IMR-90 (cell line): ENCODE measurements around the gene SPCS1. TPM values are rescaled to one million over a fixed set of nuclear protein-coding genes. Genes with fewer than 3 reads are reported as not detected.

Experiments used
- ATAC-seq: fragments of 200-7000 bp; cut with Tn5 transposase; 2 replicates; pipeline ENCODE4 v1.9.1; 2020; ENCODE audit warnings: low read depth, mild to moderate bottlenecking, moderate library complexity
- BruUV-seq: library from RNA; stranded (reverse); fragments of 400-500 nt; replicated peaks from 2 replicates; lab custom pipeline; 2021; lab: Mats Ljungman, UMichigan
- CTCF ChIA-PET: fragments of 300-600 bp; formaldehyde crosslinking; extraction: SDS; loops from one replicate; lab custom pipeline; 2021; ENCODE audit warnings: antibody characterized with exemption; lab: Yijun Ruan, JAX
- POLR2A ChIA-PET: fragments of 300-600 bp; sonication (Branson Sonifier 250); formaldehyde crosslinking; loops from one replicate; lab custom pipeline; 2022; ENCODE audit warnings: antibody characterized with exemption; ENCODE audit not compliant: unreplicated experiment; lab: Charles Lee
- DNase-seq: peaks from one replicate; pipeline ENCODE4 v3.0.0; 2013
- H2AFZ ChIP-seq: replicated peaks from 2 replicates; pipeline ENCODE3; 2013; ENCODE audit warnings: low read length, mild to moderate bottlenecking; ENCODE audit not compliant: poor library complexity
- H2AK5ac ChIP-seq: 2 replicates; pipeline ENCODE4 v1.6.1; 2013; ENCODE audit warnings: low read depth, low read length, inconsistent platforms
- H2AK9ac ChIP-seq: replicated peaks from 2 replicates; pipeline ENCODE3; 2013; ENCODE audit warnings: mild to moderate bottlenecking, low read depth, low read length, moderate library complexity; ENCODE audit not compliant: poor library complexity
- H2BK120ac ChIP-seq: 2 replicates; pipeline ENCODE4 v1.6.1; 2013; ENCODE audit warnings: low read depth, low read length, inconsistent platforms
- H2BK15ac ChIP-seq: 3 replicates; pipeline ENCODE4 v1.6.1; 2013; ENCODE audit warnings: low read depth, low read length, inconsistent platforms
- H2BK20ac ChIP-seq: 2 replicates; pipeline ENCODE4 v1.6.1; 2013; ENCODE audit warnings: low read depth, mild to moderate bottlenecking, inconsistent platforms, low read length, moderate library complexity
- H2BK5ac ChIP-seq: 2 replicates; pipeline ENCODE4 v1.6.1; 2013; ENCODE audit warnings: mild to moderate bottlenecking, low read depth, low read length, inconsistent platforms; ENCODE audit not compliant: poor library complexity, severe bottlenecking
- H3K14ac ChIP-seq: replicated peaks from 2 replicates; pipeline ENCODE4 v1.6.1; 2013; ENCODE audit warnings: low read depth, low read length, inconsistent platforms
- H3K18ac ChIP-seq: 2 replicates; pipeline ENCODE4 v1.6.1; 2013; ENCODE audit warnings: low read depth, low read length, control low read depth
- H3K23ac ChIP-seq: 2 replicates; pipeline ENCODE4 v1.6.1; 2013; ENCODE audit warnings: low read depth, low read length, inconsistent platforms
- H3K27ac ChIP-seq: 2 replicates; pipeline ENCODE4 v1.5.1; 2013; ENCODE audit warnings: mild to moderate bottlenecking, control low read depth, low read length; ENCODE audit not compliant: insufficient read depth
- H3K27me3 ChIP-seq: 2 replicates; pipeline ENCODE4 v1.6.1; 2013; ENCODE audit warnings: low read length; ENCODE audit not compliant: control insufficient read depth, insufficient read depth
- H3K36me3 ChIP-seq: 2 replicates; pipeline ENCODE4 v1.6.1; 2013; ENCODE audit warnings: low read length, mixed read lengths; ENCODE audit not compliant: control insufficient read depth, insufficient read depth
- H3K4ac ChIP-seq: 2 replicates; pipeline ENCODE4 v1.6.1; 2013; ENCODE audit warnings: low read depth, low read length, inconsistent platforms
- H3K4me1 ChIP-seq: 2 replicates; pipeline ENCODE4 v1.6.1; 2013; ENCODE audit warnings: low read length, mixed read lengths; ENCODE audit not compliant: control insufficient read depth, insufficient read depth
- H3K4me2 ChIP-seq: 2 replicates; pipeline ENCODE4 v1.6.1; 2013; ENCODE audit warnings: low read depth, mild to moderate bottlenecking, control low read depth, low read length, moderate library complexity
- H3K4me3 ChIP-seq: 2 replicates; pipeline ENCODE4 v1.5.1; 2013; ENCODE audit warnings: low read depth, mild to moderate bottlenecking, control low read depth, low read length, moderate library complexity; ENCODE audit not compliant: insufficient read depth
- H3K56ac ChIP-seq: 2 replicates; pipeline ENCODE4 v1.6.1; 2013; ENCODE audit warnings: low read length, inconsistent platforms; ENCODE audit not compliant: insufficient read depth; ENCODE audit errors: extremely low read depth
- H3K79me1 ChIP-seq, 2 experiments: 2 replicates each; pipeline ENCODE4 v1.6.1; 2013; ENCODE audit warnings: low read length in 2 of 2, inconsistent platforms in 1 of 2, low read depth in 1 of 2
- H3K9ac ChIP-seq: 2 replicates; pipeline ENCODE4 v1.6.1; 2013; ENCODE audit warnings: low read depth, low read length, control low read depth
- H3K9me1 ChIP-seq: 2 replicates; pipeline ENCODE4 v1.6.1; 2013; ENCODE audit warnings: low read length, inconsistent platforms; ENCODE audit not compliant: insufficient read depth
- H3K9me3 ChIP-seq: 2 replicates; pipeline ENCODE4 v1.6.1; 2013; ENCODE audit warnings: low read length; ENCODE audit not compliant: control insufficient read depth, insufficient read depth
- H4K20me1 ChIP-seq: 2 replicates; pipeline ENCODE4 v1.6.1; 2013; ENCODE audit warnings: low read length, inconsistent platforms; ENCODE audit not compliant: insufficient read depth
- H4K5ac ChIP-seq: 2 replicates; pipeline ENCODE4 v1.6.1; 2013; ENCODE audit warnings: mild to moderate bottlenecking, low read depth, low read length, control low read depth
- H4K8ac ChIP-seq, 2 experiments: 2 replicates each; pipeline ENCODE4 v1.6.1; 2013; ENCODE audit warnings: low read depth in 2 of 2, low read length in 2 of 2, control low read depth in 1 of 2, inconsistent platforms in 1 of 2
- H4K91ac ChIP-seq: 2 replicates; pipeline ENCODE4 v1.6.1; 2013; ENCODE audit warnings: low read depth, low read length, inconsistent platforms; ENCODE audit not compliant: insufficient read depth
- BHLHE40 ChIP-seq: fragments of 150-350 bp; IDR thresholded peaks from 2 replicates; pipeline ENCODE4 v1.6.1; 2016; ENCODE audit warnings: mild to moderate bottlenecking, low read depth, low read length
- CEBPB ChIP-seq: IDR thresholded peaks from 2 replicates; pipeline ENCODE4 v1.6.1; 2012; ENCODE audit warnings: low read depth, low read length, improper control_type of control experiment
- CHD1 ChIP-seq: IDR thresholded peaks from 2 replicates; pipeline ENCODE4 v1.6.1; 2012; ENCODE audit warnings: low read depth, low read length, improper control_type of control experiment
- CTCF ChIP-seq: conservative IDR thresholded peaks from 2 replicates; pipeline ENCODE4 v1.5.1; 2012; ENCODE audit warnings: mild to moderate bottlenecking, low read depth, low read length, improper control_type of control experiment
- ELK1 ChIP-seq: fragments of 150-350 bp; IDR thresholded peaks from 2 replicates; pipeline ENCODE4 v1.6.1; 2016; ENCODE audit warnings: low read depth, mild to moderate bottlenecking, low read length, moderate library complexity, borderline replicate concordance
- FOS ChIP-seq: fragments of 150-350 bp; IDR thresholded peaks from 2 replicates; pipeline ENCODE4 v1.6.1; 2016; ENCODE audit warnings: low read depth, low read length
- MAFK ChIP-seq: IDR thresholded peaks from 2 replicates; pipeline ENCODE4 v1.6.1; 2012; ENCODE audit warnings: low read depth, low read length, improper control_type of control experiment
- MAZ ChIP-seq: IDR thresholded peaks from 2 replicates; pipeline ENCODE4 v1.6.1; 2012; ENCODE audit warnings: low read depth, mild to moderate bottlenecking, low read length, improper control_type of control experiment, moderate library complexity, borderline replicate concordance
- MXI1 ChIP-seq: IDR thresholded peaks from 2 replicates; pipeline ENCODE4 v1.6.1; 2012; ENCODE audit warnings: low read depth, mild to moderate bottlenecking, low read length, moderate library complexity, borderline replicate concordance
- NFE2L2 ChIP-seq: fragments of 150-350 bp; IDR thresholded peaks from 2 replicates; pipeline ENCODE4 v1.6.1; 2016; ENCODE audit warnings: low read depth, mild to moderate bottlenecking, low read length
- POLR2A ChIP-seq: IDR thresholded peaks from 2 replicates; pipeline ENCODE4 v1.6.1; 2012; ENCODE audit warnings: mild to moderate bottlenecking, low read depth, low read length
- RAD21 ChIP-seq: IDR thresholded peaks from 2 replicates; pipeline ENCODE4 v1.6.1; 2012; ENCODE audit warnings: low read length, improper control_type of control experiment
- RCOR1 ChIP-seq: IDR thresholded peaks from 2 replicates; pipeline ENCODE4 v1.6.1; 2012; ENCODE audit warnings: mild to moderate bottlenecking, low read length, improper control_type of control experiment; ENCODE audit not compliant: insufficient replicate concordance
- RFX5 ChIP-seq: IDR thresholded peaks from 2 replicates; pipeline ENCODE4 v1.8.0; 2012; ENCODE audit warnings: low read depth, mild to moderate bottlenecking, low read length, moderate library complexity
- SMC3 ChIP-seq: fragments of 150-350 bp; IDR thresholded peaks from 2 replicates; pipeline ENCODE4 v1.6.1; 2016; ENCODE audit warnings: low read depth, mild to moderate bottlenecking, antibody characterized with exemption, low read length, moderate library complexity
- USF2 ChIP-seq: fragments of 150-350 bp; IDR thresholded peaks from 2 replicates; pipeline ENCODE4 v1.6.1; 2017; ENCODE audit warnings: mild to moderate bottlenecking, antibody characterized with exemption, low read length, low read depth
- WGBS, 2 experiments: methylation state at CpG; one replicate each; pipeline versions ENCODE4 v1.1.5 to v1.1.7; 2013; ENCODE audit warnings: missing lambda C conversion rate in 2 of 2; ENCODE audit not compliant: insufficient read length in 1 of 2; ENCODE audit errors: extremely low coverage in 2 of 2; 5-methylcytosine and 5-hydroxymethylcytosine counted together
- dilution Hi-C: fragments of 300-500 bp; cut with HindIII; formaldehyde crosslinking; loops from one replicate; pipeline ENCODE4 v1.14.3; 2018; ENCODE audit warnings: low sequenced_read_pairs; ENCODE audit not compliant: unreplicated experiment
- in situ Hi-C: fragments of 300-500 bp; cut with MboI; formaldehyde crosslinking; loops from 3 replicates; pipeline ENCODE4 v1.14.3; 2019; ENCODE audit warnings: low sequenced_read_pairs, inconsistent platforms, mixed read lengths
- intact Hi-C: fragments of 100-400 bp; cut with micrococcal nuclease; formaldehyde crosslinking; loops from 2 replicates; pipeline ENCODE4 v1.10.0; 2022
- polyA plus RNA-seq, 3 experiments: library from polyadenylated mRNA; depleted of rRNA; stranded (reverse); fragments of >200 nt; gene quantifications; 2 replicates each; pipeline ENCODE4 v1.2.3, GENCODE V29; 2012; ENCODE audit warnings: low replicate concordance in 1 of 3
- total RNA-seq: library from RNA; depleted of rRNA; stranded (reverse); fragments of >200 nt; gene quantifications from 2 replicates; pipeline ENCODE4 v1.2.3, GENCODE V29; 2012

The SPCS1 gene
- total and polyA plus RNA-seq, 2 of the 4 experiments (the other 2 are of a cell fraction): 50.5 to 124 TPM

DNA sequence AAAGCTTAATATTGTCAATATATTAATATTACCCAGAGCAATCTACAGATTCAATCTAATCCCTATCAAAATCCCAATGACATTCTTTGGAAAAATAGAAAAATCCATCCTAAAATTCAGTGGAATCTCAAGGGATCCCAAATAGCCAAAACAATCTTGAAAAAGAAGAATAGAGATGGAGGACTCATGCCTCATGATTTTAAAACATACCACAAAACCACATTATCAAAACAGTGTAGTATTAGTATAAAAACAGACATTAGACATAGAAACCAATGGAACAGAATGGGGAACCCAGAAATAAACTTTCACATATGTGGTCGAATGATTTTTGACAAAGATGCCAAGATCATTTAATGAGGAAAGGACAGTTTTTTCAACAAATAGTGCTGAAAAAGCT, 50.2 kb downstream of the SPCS1 start:
- Histone ChIP-seq H2BK120ac (no peak overlapping the region), H2AFZ (no peak overlapping the region), H3K56ac (no peak overlapping the region), H3K36me3 (peaks cover 10% of the 10 kb centered on the region), H3K4me1 (peaks cover 7% of the 10 kb centered on the region), H3K27ac (no peak overlapping the region), H3K4ac (no peak overlapping the region), H3K18ac (no peak overlapping the region), H3K4me3 (no peak overlapping the region), H2AK5ac (no peak overlapping the region), H2AK9ac (no peak overlapping the region), H4K8ac (no peak overlapping the region), H2BK15ac (no peak overlapping the region), H2BK20ac (no peak overlapping the region), H4K91ac (no peak overlapping the region), H3K4me2 (no peak overlapping the region), H3K14ac (no peak overlapping the region), H4K5ac (no peak overlapping the region), H3K23ac (no peak overlapping the region), H3K27me3 (no peaks in the 10 kb centered on the region), H3K79me1 (peaks cover 0 to 3% of the 10 kb centered on the region in 2 experiments; a peak in 1 of 4 replicates), H3K9me1 (no peaks in the 10 kb centered on the region), H3K9ac (no peak overlapping the region), H4K20me1 (no peaks in the 10 kb centered on the region), H2BK5ac (no peak overlapping the region), H3K9me3 (no peaks in the 10 kb centered on the region)
- in situ Hi-C loops (no loop called here), intact Hi-C loops (loop anchor here (5.0 kb wide), 1 partner anchor 306 kb away; no protein-coding TSS in a partner anchor), dilution Hi-C loops (no loop called here)
- TF ChIP-seq MAZ (no peak), MAFK (no peak), RFX5 (no peak), POLR2A (no peak), CEBPB (no peak), ELK1 (no peak), SMC3 (no peak), MXI1 (no peak), RCOR1 (no peak), USF2 (no peak), BHLHE40 (no peak), NFE2L2 (no peak), CTCF (no peak), FOS (no peak), CHD1 (no peak), RAD21 (no peak)
- ATAC-seq: no peak
- DNase-seq: no peak
- no TSS peak for BruUV-seq
- POLR2A ChIA-PET: no interaction called here
- WGBS, 2 experiments: no CpG with 5 or more reads among the region's 1 CpG
- CTCF ChIA-PET: no interaction called here
